PC-3 (cell line): ENCODE results near the gene R3HDM4.

Source experiments
- CTCF ChIP-seq: fragments of 300-600 bp; sonication (generic); conservative IDR thresholded peaks from 2 replicates; pipeline ENCODE4 v1.5.1; 2017; ENCODE audit warnings: antibody characterized with exemption, low read depth, mild to moderate bottlenecking, low read length
- EZH2 ChIP-seq: fragments of 300-600 bp; sonication (generic); IDR thresholded peaks from one replicate; pipeline ENCODE4 v1.6.1; 2017; ENCODE audit warnings: antibody characterized with exemption, mild to moderate bottlenecking, low read length; ENCODE audit not compliant: unreplicated experiment

- TF ChIP-seq CTCF (no peak), EZH2 (no peak)
Measured at GRCh38 chr19:907183-907853, 5.7 kb downstream of the R3HDM4 start.
